ENCODE measurements around the gene EIF2B4.
A peak's percentile ranks its signal among the peaks of the same experiment; 100 is the strongest.

EIF2B4 gene

DNA sequence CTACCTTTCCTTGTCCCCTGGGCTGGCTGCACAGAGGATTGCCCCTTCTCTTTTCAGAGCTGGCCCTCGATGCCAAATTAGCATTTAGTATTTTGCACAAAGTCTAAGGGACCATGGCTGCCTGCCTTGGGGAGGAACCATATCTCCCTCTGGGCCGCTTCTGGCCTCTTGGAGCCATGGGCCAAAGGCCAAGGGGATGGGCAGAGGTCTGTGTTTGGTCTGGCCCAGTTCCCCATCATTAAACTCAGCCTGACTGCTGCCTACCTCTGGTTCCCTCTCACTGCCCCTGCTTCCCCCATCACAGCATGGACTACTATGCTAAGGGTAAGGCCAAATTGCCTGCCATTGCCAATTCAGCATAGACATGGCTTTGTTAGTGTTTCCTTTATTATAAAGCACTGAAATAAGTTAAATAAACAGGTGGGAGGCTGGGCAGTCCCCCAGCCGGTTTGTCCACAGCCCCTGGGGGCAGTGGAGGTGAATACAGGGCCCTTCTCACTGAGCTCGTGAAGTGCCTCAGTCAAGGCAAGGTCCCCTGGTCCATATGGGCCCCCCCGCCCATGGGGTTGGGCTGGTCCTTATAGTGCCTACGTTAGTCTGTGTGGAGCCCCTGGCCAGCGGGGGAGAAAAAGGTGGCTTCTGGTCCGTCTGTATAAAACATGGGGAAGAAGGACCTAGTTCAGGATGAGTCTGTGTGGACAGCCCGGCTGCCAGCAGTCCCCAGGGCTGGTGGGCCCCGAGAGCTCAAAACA is 6.9 kb upstream of the EIF2B4 start:
- Histone ChIP-seq H3K4me1 (ENCODE audit: control insufficient read depth, insufficient read depth, low read length) (no peaks in the 10 kb centered on the region), H3K27ac (ENCODE audit: low read length) (no peak overlapping the region), H3K27me3 (ENCODE audit: control insufficient read depth, insufficient read depth, low read length) (no peaks in the 10 kb centered on the region), H3K36me3 (ENCODE audit: control insufficient read depth, insufficient read depth, low read length) (peaks cover 46% of the 10 kb centered on the region), H3K9me3 (ENCODE audit: control insufficient read depth, insufficient read depth, low read length) (no peaks in the 10 kb centered on the region), H3K4me3 (ENCODE audit: low read length) (no peak overlapping the region)
- no peak for DNase-seq (ENCODE audit: low read depth, low spot score)
- no CpG with 5 or more reads among the region's 10 CpGs for WGBS (ENCODE audit: insufficient coverage, insufficient read length)

DNA sequence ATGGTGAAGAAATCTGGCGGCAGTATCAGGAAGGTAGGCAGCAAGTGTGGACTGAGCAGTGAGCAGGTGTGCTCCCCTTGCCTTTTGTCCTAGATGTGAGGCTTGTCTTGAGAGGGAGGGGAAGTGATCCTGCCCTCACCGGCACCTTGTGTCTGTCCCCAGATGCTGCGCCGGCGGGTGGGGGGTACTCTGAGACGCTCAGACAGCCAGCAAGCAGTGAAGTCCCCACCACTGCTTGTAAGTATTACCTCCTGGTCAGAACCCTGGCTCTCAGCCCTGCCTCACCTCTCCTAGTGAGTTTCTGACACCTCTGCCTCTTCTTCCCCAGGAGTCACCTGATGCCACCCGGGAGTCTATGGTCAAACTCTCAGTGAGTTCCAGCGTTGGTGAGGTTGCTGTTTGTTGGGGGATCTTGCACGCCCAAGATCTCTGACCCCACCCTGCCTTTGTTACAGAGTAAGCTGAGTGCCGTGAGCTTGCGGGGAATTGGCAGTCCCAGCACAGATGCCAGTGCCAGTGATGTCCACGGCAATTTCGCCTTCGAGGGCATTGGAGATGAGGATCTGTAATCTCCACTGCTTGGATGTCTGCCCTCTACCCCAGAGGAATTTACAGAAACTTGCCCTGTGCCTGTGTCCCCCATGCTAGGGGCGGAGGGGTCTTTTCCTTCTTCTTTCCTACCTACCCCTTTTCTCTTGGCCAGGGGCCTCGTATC is 6.2 kb upstream of the EIF2B4 start:
- Histone ChIP-seq H3K4me1 (ENCODE audit: control insufficient read depth, insufficient read depth, low read length) (no peaks in the 10 kb centered on the region; the same call in 1 of the 2 replicates), H3K4me3 (ENCODE audit: low read length) (no peak overlapping the region), H3K27me3 (ENCODE audit: control insufficient read depth, insufficient read depth, low read length) (no peaks in the 10 kb centered on the region), H3K27ac (ENCODE audit: low read length) (no peak overlapping the region), H3K36me3 (ENCODE audit: control insufficient read depth, insufficient read depth, low read length) (peaks cover 42% of the 10 kb centered on the region), H3K9me3 (ENCODE audit: control insufficient read depth, insufficient read depth, low read length) (no peaks in the 10 kb centered on the region)
- no CpG with 5 or more reads among the region's 16 CpGs for WGBS (ENCODE audit: insufficient coverage, insufficient read length)
- no peak for DNase-seq (ENCODE audit: low read depth, low spot score)

DNA sequence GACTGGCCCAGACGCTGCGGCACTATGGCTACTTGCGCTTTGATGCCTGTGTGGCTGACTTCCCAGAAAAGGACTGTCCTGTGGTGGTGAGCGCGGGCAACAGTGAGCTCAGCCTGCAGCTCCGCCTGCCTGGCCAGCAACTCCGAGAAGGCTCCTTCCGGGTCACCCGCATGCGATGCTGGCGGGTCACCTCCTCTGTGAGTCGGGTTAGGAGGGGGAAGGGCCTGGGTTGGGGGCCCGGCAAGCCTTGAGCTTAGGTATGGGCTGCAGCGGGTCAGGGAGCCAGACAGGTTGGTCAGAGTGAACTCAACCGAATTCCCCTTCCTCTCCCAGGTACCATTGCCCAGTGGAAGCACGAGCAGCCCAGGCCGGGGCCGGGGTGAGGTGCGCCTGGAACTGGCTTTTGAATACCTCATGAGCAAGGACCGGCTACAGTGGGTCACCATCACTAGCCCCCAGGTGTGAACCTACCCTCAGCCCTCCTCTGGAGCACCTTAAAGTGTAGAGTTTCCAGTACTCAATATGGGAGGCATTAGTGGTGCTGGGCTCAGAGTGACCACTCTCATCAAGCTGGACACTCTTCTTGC is 5.5 kb upstream of the EIF2B4 start:
- WGBS (ENCODE audit: insufficient coverage, insufficient read length) = no CpG with 5 or more reads among the region's 20 CpGs
- Histone ChIP-seq H3K27me3 (ENCODE audit: control insufficient read depth, insufficient read depth, low read length) (no peaks in the 10 kb centered on the region), H3K4me3 (ENCODE audit: low read length) (no peak overlapping the region), H3K9me3 (ENCODE audit: control insufficient read depth, insufficient read depth, low read length) (no peaks in the 10 kb centered on the region), H3K27ac (ENCODE audit: low read length) (no peak overlapping the region), H3K36me3 (ENCODE audit: control insufficient read depth, insufficient read depth, low read length) (peaks cover 42% of the 10 kb centered on the region), H3K4me1 (ENCODE audit: control insufficient read depth, insufficient read depth, low read length) (peaks cover 1% of the 10 kb centered on the region; the same call in 1 of the 2 replicates)
- DNase-seq (ENCODE audit: low read depth, low spot score) = no peak

DNA sequence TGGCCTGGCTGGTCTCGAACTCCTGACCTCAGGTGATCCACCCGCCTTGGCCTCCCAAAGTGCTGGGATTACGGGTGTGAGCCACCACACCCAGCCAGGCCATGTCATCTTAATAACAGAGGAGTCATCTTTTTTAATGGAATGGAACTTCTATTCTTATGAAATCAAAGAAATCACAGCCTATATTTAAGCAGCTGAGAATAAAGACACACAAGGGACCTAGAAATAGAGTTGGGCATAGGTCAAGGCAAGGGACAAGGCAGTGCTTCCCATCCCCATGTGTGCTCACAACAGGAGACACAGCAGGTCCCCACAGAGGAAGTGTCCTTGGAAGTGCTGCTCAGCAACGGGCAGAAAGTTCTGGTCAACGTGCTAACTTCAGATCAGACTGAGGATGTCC is 3.4 kb upstream of the EIF2B4 start:
- DNase-seq (ENCODE audit: low read depth, low spot score) = no peak
- H3K27me3 ChIP-seq (ENCODE audit: control insufficient read depth, insufficient read depth, low read length) = no peaks in the 10 kb centered on the region
- no peak overlapping the region for H3K4me3 ChIP-seq (ENCODE audit: low read length)
- H3K4me1 ChIP-seq (ENCODE audit: control insufficient read depth, insufficient read depth, low read length) = peaks cover 3% of the 10 kb centered on the region
- WGBS (ENCODE audit: insufficient coverage, insufficient read length) = no CpG with 5 or more reads among the region's 5 CpGs
- no peaks in the 10 kb centered on the region for H3K9me3 ChIP-seq (ENCODE audit: control insufficient read depth, insufficient read depth, low read length)
- H3K27ac ChIP-seq (ENCODE audit: low read length) = no peak overlapping the region
- H3K36me3 ChIP-seq (ENCODE audit: control insufficient read depth, insufficient read depth, low read length) = peaks cover 40% of the 10 kb centered on the region

DNA sequence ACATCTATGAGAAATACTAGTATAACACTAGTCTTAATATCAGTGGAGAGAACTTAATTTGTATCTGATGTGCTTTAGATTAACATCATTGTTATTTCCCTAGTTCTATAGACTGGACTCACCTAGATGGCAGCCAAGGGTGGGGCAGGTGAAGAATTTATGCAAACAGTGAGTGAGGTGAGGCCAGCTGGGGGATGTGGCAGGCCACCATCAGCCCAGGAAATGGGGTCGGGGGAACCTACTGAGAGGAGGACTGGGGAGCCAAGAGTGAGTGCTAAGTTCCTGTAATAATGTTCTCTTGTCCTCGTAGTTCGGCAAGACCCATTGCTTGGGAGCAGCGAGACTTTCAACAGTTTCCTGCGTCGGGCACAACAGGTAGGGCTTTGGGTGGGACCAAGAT is 2.8 kb upstream of the EIF2B4 start:
- Histone ChIP-seq H3K4me3 (ENCODE audit: low read length) (no peak overlapping the region), H3K27ac (ENCODE audit: low read length) (no peak overlapping the region), H3K4me1 (ENCODE audit: control insufficient read depth, insufficient read depth, low read length) (peaks cover 3% of the 10 kb centered on the region), H3K36me3 (ENCODE audit: control insufficient read depth, insufficient read depth, low read length) (peaks cover 36% of the 10 kb centered on the region), H3K27me3 (ENCODE audit: control insufficient read depth, insufficient read depth, low read length) (no peaks in the 10 kb centered on the region), H3K9me3 (ENCODE audit: control insufficient read depth, insufficient read depth, low read length) (no peaks in the 10 kb centered on the region)
- DNase-seq (ENCODE audit: low read depth, low spot score) = no peak
- no CpG with 5 or more reads among the region's 6 CpGs for WGBS (ENCODE audit: insufficient coverage, insufficient read length)

DNA sequence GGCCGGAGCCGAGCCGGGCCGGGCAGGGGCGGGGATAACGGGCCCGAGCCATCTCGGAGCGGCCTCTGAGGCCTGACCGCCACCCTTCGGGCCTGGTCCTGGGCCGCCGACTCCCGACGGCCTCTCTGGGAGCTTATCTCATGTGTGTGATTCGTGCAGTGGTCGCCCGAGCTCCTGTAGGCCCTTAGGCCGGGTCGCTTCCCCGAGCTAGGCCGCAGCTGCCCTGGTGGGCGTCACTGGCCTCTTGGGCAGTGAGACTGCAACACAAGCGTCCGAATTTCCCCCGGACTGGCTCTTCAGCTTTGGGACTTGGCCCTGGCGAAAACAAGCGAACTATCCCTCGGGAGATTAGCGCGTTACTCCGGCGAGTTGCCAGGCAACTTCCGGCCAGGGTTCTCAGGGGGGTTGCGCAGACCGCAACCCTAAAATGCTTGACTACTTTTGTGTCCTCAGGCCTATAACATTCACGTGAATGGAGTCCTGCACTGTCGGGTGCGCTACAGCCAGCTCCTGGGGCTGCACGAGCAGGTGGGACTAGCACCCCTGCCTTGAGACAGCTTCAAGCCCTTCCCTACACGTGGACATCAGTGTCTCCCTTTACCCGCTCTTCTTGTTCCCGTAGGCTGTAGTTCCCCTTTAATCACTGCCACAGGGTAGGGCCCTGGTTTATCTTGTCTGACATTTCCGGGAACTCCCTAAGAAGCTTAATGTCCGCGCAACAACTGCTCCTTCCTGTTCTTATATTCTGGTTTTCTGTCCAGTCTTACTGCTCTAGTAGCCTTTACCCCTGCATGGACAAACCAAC is 880 bp upstream of the EIF2B4 start:
- peak overlapping the region; percentile 95 for H3K4me3 ChIP-seq (ENCODE audit: low read length)
- peaks cover 3% of the 10 kb centered on the region for H3K4me1 ChIP-seq (ENCODE audit: control insufficient read depth, insufficient read depth, low read length)
- DNase-seq (ENCODE audit: low read depth, low spot score) = no peak
- H3K27me3 ChIP-seq (ENCODE audit: control insufficient read depth, insufficient read depth, low read length) = no peaks in the 10 kb centered on the region
- no CpG with 5 or more reads among the region's 46 CpGs for WGBS (ENCODE audit: insufficient coverage, insufficient read length)
- H3K27ac ChIP-seq (ENCODE audit: low read length) = no peak overlapping the region
- H3K36me3 ChIP-seq (ENCODE audit: control insufficient read depth, insufficient read depth, low read length) = peaks cover 32% of the 10 kb centered on the region
- no peaks in the 10 kb centered on the region for H3K9me3 ChIP-seq (ENCODE audit: control insufficient read depth, insufficient read depth, low read length)

DNA sequence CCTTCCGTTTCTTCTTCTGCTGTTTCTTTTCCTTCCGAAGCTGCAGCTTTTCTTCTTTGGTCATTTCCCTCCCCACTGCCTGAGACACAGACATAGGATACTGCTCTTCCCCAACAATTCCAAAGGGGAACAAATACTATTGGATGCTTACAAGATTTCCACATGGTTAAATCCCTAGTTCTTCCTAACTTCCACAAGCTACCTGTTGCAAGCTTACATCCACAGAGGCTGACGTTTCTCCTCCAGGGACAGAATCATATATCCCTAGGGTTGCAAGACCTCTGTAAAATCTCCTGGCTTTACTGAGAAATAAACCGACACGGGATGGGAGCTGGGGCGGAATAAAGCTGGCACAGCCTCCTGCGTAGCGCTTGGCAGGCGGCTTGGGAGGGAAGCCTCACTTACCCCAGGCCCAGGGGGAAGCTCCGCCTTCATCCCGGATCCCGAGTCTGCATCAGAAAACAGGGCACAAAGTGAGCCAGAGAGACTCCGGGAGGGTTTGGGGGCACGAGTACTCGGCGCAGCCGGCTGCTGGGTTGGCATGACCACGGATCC is 590 bp downstream of the EIF2B4 start:
- H3K4me3 ChIP-seq (ENCODE audit: low read length) = peak overlapping the region; percentile 95
- H3K9me3 ChIP-seq (ENCODE audit: control insufficient read depth, insufficient read depth, low read length) = no peaks in the 10 kb centered on the region
- no peak for DNase-seq (ENCODE audit: low read depth, low spot score)
- no peaks in the 10 kb centered on the region for H3K27me3 ChIP-seq (ENCODE audit: control insufficient read depth, insufficient read depth, low read length)
- WGBS (ENCODE audit: insufficient coverage, insufficient read length) = no CpG with 5 or more reads among the region's 18 CpGs
- H3K36me3 ChIP-seq (ENCODE audit: control insufficient read depth, insufficient read depth, low read length) = peaks cover 26% of the 10 kb centered on the region
- peaks cover 3% of the 10 kb centered on the region for H3K4me1 ChIP-seq (ENCODE audit: control insufficient read depth, insufficient read depth, low read length)
- H3K27ac ChIP-seq (ENCODE audit: low read length) = no peak overlapping the region

DNA sequence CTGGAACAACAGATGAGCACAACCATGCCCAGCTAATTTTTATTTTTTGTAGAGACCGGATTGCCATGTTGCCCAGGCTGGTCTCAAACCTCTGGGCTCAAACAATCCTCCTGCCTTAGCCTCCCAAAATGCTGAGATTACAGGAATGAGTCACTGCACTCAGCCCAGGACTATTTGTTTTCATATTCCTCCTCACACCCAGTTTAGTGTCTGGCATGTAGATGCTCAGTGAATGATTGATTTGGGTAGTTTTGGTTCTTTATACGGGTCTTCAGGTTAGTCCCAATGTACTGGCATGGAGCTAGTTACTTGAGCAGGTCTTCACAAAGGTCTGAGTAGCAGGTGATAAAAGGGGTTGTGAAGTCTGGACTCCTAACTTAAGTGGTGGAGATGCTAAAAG is 6.2 kb downstream of the EIF2B4 start:
- H3K36me3 ChIP-seq (ENCODE audit: control insufficient read depth, insufficient read depth, low read length) = peaks cover 29% of the 10 kb centered on the region
- no peak overlapping the region for H3K27ac ChIP-seq (ENCODE audit: low read length)
- no peaks in the 10 kb centered on the region for H3K9me3 ChIP-seq (ENCODE audit: control insufficient read depth, insufficient read depth, low read length)
- no peak for DNase-seq (ENCODE audit: low read depth, low spot score)
- no CpG with 5 or more reads among the region's 2 CpGs for WGBS (ENCODE audit: insufficient coverage, insufficient read length)
- H3K4me1 ChIP-seq (ENCODE audit: control insufficient read depth, insufficient read depth, low read length) = no peaks in the 10 kb centered on the region
- no peaks in the 10 kb centered on the region for H3K27me3 ChIP-seq (ENCODE audit: control insufficient read depth, insufficient read depth, low read length)
- no peak overlapping the region for H3K4me3 ChIP-seq (ENCODE audit: low read length)

DNA sequence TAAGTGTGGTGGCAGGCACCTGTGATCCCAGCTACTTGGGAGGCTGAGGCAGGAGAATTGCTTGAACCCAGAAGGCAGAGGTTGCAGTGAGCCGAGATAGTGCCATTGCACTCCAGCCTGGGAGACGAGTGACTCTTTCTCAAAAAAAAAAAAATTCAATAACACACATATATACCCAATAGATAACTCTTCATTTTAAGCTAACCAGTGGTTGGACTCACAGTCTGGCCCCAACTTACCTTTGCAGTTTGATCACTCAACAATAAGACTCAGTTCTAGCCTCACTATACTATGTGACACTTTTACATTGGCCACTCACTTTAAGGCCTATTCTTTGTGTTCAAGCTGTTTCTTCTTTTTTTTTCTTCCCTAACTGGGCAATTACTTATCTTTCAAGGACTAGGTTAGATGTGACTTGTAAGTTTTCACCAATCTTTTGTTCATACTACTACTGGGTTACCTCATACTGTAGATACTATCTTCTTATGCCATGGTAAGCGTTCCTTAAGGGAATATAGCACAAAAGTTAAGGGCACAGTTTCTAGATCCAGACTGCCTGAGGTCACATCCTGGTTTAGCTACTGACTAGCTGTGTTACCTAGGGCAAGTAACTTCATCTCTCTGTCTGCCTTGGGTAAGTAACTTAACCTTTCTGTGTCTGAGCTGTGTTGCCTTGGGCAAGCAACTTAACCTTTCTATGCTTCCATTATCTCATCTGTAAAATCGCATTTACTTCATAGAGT is 7.3 kb downstream of the EIF2B4 start:
- no peaks in the 10 kb centered on the region for H3K4me1 ChIP-seq (ENCODE audit: control insufficient read depth, insufficient read depth, low read length)
- no peak overlapping the region for H3K4me3 ChIP-seq (ENCODE audit: low read length)
- no peaks in the 10 kb centered on the region for H3K9me3 ChIP-seq (ENCODE audit: control insufficient read depth, insufficient read depth, low read length)
- no peak for DNase-seq (ENCODE audit: low read depth, low spot score)
- H3K27ac ChIP-seq (ENCODE audit: low read length) = no peak overlapping the region
- WGBS (ENCODE audit: insufficient coverage, insufficient read length) = no CpG with 5 or more reads among the region's 4 CpGs
- peaks cover 26% of the 10 kb centered on the region for H3K36me3 ChIP-seq (ENCODE audit: control insufficient read depth, insufficient read depth, low read length)
- no peaks in the 10 kb centered on the region for H3K27me3 ChIP-seq (ENCODE audit: control insufficient read depth, insufficient read depth, low read length)

All from iPS DF 6.9 (cell line).